Stimulated activated CD4-positive, alpha-beta T cell treated with anti-CD3 and anti-CD28 coated beads, Interleukin-12 subunit alpha, Interleukin-12 subunit beta, amount 100 ng/mL, for 48 hours (primary cell): ENCODE results near the gene CD40.
A peak's percentile ranks its signal among the peaks of the same experiment; 100 is the strongest.

Source experiments
- DNase-seq, 3 donors: peaks; one replicate each; pipeline ENCODE4 v3.0.0-alpha.2; 2020; ENCODE audit warnings: low read depth in 2 of 3, low spot score in 1 of 3

The CD40 gene

DNA sequence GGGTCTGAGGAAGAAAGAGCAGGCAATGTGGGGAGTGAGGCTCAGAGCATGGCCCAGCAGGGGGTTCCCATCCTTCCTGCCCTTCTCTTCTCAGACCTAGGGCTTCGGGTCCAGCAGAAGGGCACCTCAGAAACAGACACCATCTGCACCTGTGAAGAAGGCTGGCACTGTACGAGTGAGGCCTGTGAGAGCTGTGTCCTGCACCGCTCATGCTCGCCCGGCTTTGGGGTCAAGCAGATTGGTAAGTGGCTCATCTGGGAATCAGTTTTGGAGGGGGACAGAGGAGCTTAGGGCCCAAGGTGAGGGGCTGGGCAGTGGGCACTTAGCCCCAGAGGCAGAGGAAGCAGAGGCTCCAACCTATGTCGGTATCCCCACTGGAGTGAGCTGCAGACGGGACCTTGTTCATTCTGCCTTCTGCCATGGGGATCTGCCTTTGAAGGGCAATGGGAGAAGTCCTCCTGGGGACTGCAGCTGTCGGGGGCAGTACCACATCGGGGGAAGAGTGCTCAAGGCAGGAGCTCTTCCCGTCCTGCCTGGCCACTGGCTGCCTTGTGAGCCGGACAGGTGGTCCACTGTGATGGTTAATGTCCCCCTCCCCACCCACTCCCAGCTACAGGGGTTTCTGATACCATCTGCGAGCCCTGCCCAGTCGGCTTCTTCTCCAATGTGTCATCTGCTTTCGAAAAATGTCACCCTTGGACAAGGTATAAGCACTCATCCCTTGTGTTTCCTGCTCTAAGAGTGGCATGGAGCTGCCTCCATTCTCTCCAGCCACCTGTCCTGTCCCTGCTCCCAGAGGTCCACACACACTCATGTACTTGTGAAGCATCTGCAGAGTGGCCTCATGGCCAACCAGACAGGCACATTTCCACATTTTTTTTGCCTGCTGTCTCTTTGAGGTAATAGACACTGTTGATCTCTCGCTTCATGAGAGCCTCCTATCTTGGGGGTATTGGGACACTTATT is 4.7 kb downstream of the CD40 start:
- DNase-seq = no peak

DNA sequence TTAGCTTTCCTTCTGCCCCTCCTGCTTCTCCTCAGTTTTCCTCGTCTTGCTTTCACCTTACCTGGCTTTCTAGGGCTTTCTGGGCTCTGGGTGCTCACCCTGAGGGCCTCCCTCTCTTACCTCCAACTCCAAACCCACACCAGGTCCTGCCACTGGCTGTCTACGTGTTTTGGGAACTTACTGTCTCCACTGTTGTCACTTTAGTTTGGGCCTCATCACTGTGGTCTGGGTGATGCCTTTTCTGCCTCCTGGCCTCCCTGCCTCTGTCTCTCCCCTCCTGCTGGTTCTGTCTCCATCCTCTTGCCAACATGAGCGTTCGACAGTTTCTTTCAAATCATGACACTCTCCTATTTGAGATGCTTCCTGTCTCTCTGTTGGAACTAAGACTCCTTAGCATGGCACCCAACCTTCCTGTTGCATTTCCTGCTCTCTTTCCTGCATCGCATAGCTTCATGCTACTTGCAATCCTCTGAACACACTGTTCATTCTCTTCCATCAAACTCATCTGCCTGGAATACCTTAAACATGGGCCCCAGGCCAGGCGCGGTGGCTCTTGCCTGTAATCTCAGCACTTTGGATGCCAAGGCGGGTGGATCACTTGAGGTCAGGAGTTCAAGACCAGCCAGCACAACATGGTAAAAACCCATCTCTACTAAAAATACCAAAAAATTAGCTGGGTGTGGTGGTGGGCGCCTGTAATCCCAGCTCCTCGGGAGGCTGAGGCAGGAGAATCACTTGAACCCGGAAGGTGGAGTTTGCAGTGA is 5.5 kb downstream of the CD40 start:
- no peak for DNase-seq

DNA sequence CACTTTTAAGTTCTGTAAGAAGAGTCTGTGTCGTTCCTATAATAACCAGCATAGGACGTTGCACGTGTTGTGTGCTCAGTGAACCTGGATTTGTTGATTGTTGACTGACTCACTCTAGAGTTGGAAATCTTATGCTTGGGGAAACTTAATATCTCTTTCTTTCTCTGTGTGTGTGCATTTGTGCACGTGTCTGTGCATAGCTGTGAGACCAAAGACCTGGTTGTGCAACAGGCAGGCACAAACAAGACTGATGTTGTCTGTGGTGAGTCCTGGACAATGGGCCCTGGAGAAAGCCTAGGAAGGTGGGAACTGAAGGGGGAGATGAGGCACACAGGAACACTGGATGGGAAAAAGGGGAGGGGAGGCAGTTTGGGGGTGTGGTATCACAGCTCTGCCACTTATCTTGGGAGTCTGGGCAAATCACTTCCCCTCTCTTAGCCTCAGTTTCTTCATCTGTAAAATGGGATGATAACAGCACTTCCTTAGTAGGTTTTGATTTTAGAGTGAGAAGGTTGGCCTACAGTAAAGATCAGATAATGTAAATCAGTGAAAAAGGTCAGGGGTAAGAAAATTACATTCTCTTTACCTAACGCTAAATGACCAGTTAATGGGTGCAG is 8.4 kb downstream of the CD40 start:
- no peak for DNase-seq

DNA sequence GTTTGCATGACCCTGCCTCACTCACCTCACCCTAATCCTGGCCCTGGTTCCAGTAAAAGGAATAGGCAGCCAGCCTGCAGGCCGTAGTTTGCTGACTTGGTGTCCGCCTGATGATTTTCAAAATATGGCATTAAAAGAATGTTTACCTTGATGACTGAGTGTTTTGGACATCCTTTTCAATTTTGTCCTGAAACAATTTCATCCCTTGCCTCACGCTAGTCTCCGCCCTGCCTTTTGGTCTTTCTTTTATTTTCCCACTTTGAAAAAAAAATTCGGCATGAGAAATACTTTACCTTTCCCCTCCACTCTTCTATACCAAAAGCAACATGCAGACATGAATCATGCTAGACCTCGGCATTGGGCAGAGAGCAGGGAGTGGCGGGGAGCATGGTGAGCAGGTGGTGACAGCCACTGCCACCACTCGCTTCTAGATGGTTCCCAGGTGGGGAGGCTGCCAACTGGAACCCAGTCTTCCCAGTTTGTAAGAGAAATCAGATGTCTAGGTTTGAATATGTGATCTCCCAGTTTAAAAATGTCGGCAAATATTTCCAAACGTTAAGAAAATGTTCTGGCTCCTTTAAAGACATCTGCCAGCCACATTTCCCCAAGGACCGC is 9.4 kb downstream of the CD40 start:
- no peak for DNase-seq

DNA sequence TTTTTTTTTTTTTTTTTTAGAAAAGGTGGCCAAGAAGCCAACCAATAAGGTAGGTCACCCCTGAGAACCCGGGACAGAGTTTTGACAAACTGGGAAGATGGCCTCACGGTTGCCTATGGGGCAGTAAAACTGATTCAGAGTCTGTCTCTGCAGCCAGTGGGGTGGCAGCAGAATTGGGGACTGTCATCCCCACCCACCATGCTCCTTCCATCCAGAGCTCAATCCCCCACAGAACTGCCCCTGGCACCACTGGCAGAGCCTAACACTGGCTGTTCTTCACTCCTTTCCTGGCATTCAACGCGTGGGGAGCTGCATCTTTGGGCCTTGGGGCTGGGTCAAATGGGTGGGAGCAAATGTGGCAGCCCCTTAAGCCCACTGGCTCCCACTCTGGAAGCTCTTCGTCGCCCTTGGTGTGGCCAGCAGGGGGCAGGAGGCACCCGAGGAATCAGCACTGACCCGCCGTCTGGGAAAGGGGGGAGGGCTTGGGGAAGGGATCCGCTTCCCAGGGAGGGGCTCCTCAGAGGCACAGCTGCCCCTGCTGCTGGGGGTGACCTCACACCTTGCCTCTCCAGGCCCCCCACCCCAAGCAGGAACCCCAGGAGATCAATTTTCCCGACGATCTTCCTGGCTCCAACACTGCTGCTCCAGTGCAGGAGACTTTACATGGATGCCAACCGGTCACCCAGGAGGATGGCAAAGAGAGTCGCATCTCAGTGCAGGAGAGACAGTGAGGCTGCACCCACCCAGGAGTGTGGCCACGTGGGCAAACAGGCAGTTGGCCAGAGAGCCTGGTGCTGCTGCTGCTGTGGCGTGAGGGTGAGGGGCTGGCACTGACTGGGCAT is 10.4 kb downstream of the CD40 start:
- DNase-seq = no peak

DNA sequence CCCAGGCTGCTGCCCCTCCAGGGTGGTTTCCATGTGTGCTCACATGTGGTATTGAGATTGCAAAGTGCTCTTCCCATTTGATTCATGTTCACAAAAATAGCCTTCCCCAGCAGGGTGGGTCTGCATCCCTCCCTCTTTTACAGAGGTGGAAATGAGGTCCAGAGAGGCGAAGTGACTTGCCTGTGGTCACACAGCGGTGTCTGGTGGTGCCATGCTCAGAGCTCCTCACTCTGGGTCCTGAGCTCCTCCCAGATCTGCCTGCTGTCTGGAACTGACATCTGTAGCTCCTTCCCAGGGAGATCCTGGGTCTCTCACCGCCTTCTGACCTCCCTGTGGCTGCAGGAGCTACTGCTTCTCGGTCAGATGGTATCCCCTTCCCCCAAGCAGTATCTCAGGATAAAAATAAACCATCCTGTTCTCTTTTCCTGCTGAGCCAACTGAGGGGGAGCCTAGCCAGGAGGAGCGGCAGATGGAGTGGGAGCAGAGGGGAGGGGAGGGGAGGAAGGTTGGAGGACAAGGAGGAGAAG is 11.9 kb downstream of the CD40 start:
- DNase-seq = no peak

DNA sequence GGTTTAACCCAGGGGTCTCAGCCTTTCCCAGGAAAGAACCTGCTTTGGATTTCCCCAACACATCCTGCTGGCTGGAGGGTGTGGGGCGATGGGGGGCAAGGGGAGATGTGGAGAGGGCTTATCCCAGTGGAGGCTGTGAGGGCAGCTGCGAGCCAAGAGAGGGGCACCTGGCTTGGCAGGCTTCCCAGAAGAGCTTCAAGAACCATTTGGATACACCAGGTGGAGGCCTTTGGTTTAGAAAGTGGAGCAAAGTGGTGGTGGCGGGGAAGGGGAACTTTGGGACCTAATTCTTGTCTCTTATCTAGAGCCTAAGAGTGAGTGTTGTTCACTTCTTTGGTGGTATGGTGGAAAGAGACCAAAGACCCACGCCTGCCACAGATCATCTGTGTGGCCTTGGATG is 12.4 kb downstream of the CD40 start:
- DNase-seq = no peak

DNA sequence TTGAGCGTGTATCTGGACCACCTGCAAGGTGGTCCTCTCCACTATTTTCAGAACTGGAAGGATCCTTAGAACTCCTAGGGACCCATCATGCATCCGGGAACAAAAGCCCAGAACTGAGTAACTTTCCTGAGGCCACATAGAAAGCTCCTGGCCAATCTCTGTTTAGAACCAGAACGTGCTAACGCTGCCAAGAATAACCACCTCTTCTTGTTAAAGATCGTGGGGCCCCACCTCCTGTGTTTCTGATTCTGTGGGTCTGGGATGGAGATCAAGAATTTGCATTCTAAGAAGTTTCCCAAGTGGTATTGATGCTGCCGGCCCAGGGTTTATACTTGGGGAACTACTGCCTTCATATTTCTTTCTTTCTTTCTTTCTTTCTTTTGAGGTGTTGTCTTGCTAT is 13.3 kb downstream of the CD40 start:
- DNase-seq = no peak

DNA sequence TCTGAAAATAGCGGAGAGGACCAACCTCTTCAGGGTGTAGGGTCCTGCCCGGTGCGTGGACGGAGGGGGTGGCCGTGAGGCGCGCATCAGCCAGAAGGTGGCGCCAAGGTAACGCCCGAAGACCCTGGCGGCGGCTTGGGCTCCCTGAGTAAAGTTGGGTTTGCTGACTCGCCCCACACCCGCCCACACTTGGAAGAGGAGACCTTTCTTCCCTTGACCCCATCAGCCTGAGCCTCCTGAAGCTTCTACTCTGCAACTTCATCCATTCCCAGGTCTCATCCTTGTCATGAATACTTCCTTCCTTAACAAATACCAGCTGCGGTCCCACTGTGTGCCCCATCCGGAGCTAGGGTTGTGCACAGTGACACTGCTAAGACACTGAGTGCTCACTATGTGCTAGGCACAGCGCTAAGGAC is 14.6 kb downstream of the CD40 start:
- peak; percentile 41 to 67 (median 55) for DNase-seq

DNA sequence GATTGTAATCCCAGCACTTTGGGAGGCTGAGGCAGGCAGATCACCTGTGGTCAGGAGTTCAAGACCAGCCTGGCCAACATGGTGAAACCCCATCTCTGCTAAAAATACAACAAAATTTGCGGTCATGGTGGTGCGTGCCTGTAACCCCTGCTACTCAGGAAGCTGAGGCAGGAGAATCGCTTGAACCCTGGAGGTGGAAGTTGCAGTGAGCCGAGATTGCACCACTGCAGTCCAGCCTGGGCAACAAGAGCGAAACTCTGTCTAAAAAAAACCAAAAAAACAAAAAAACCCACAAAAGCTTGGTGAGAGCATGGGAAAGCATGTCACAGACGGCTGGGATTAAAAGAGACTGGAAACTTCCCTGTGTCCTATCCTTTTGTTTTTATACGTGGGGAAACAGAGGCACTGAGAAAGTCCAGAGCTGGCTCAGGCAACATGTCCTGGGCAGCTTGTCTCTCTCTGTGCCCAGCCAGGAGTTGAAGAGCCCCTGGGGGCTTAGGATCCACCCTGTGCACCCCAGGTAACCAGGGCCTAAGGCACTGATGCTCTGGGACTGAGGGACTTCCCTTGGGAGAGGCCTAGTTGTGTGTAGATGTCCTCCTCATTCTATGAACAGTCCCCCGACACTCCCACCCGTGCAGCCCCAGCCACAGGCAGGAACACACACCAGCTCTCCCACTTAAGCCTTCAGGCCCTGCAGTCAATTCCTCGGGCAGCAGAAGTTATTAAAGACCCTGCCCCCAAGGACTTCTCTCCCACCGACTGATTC is 16.0 kb downstream of the CD40 start:
- no peak for DNase-seq

DNA sequence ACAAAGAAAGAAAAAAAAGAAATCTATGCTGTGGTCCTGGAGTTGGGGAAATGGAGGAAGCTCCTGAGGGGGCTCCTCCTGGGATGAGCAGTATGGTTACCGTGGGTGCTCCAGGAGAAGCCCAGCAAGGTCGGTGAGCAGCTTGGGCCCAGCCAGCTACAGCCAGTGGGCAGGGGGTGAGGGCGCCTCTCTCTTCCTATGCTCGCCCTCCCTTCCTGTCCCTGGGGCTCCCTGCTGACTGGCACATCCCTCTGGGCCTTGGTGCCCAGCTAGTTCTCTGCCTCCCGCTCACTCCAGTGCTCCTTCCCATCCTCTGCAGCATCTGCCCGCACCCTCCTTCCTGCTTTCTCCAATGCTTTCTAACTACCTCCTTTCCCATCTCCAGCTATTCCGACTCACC is 16.6 kb downstream of the CD40 start:
- DNase-seq = no peak

DNA sequence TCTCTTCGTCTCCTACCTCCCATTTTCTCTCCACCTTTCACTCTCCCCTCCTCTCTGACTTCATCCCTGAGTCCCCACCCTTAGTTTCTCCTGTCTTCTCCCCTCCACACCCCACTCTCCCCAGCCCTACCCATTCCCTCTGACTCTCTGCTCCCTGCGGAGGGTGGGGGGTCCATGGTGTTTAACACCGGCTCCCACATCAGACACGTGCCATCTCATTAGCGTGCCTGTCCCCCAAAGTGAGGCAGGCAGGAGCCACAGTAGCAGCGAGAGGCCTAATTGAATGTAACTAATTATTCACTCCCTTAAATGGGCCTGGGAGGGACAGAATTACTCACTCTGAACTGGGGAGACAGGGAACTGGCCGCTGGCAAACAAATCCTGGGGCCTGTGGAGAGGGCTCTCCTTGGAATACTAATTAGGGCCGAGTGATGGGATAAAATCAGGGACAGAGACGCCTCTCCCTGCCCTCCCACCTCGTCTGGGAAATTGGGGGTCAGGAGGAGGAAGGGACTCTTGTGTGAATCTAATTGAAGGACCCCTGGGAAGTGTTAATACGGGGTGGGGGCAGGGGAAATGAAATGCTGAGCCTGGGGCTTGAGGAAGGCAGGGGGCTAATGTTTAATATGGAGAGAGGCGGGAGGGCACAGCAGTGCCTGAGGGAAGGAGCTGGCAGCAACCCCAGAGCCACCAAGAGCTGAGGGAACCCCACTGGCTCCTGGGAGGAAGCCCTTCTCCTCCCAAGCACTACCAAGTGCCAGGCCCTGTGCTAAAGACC is 17.9 kb downstream of the CD40 start:
- no peak for DNase-seq

DNA sequence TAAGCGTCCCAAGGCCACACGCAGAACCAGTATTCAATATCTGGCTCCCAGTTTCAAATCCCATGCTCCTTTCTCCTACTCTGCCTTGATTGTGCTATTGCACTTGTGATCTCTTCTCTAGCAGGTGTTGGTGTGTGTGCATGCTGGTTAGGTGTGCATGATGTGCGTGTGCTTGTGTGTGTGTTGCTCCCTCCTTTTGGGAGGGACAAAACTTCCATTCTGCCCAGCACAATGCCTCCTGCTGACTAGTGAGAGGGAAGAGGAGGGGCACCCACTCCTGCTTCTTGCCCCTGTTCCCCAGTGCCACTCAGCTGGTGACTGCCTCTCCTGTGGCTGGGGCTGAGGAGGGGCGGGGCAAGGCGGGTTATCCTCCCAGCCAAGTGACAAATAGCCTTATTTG is 19.7 kb downstream of the CD40 start:
- DNase-seq = no peak

DNA sequence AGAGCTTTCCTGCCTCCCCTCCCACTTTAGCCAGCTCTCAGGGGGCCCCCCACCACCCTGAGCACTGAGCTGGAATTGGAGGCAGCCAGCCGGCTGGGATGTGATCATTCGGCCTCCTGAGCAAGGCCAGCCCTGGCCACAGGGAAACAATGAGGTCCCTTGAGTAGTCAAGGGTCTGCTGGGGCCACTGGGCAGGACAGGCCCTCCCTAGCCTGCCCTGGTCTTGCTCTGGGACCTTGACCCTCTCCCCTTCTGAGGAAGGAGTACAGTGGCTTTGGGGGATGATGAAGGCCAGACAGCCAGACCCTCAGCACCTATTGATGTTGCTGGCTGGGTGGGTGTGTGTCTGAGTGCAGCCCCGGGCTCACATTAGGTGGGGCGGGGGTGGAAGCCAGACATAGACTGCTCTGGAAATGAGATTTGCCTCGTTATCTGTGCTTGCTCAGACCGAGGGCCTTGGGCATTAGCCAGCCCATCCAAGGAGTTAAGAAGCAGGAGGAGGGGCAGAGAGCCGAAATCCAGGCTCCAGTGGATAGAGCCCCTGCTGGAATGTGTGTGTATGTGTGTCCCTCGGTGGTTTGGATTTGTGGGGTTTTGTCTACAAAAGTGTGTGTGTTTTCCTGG is 21.3 kb downstream of the CD40 start:
- DNase-seq = no peak

DNA sequence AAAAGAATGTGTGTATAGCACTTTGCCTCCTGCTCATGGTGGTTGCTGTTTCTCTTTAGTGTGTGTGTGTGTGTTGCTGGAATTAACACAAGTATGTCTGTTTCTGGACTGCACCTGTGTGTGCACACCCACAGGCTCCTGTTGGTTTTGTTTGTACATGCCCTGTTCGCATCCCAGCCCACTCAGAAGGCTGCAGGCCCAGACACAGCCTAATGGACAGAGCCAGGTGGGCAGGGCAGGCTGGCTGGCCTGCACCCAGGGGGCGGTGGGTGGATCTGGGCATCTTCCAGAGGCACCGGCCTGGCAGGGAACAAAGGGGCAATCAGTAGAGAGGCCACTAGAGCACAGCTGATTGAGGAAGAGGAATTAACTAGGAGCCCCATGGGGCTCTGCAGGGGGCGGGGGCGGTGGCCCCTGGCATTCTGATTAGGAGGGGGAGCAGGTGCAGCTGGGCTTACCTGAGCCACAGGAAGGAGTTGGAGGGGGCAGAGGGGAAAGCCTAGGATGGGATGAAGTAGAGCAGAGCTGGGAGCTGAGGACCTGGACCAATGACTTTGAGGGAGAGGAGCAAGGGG is 21.9 kb downstream of the CD40 start:
- DNase-seq = no peak

DNA sequence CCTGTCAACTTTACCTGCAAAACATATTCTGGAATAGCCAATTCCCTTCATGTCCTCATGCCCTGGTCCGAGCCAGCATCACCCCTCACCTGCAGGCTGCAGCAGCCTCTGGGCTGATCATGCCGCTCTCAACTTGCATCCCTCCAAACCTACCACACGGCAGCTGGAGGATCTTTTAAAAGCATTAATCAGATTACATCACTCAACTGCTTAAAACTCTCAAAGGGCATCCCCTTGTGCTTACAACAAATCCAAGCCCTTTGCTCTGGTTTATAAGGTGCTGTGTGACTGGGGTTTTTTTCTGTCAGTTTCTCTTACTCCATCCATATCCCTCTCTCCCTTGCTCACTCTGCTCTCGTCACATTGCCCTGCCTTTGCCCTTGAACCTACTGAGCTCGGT is 24.0 kb downstream of the CD40 start:
- DNase-seq = no peak

DNA sequence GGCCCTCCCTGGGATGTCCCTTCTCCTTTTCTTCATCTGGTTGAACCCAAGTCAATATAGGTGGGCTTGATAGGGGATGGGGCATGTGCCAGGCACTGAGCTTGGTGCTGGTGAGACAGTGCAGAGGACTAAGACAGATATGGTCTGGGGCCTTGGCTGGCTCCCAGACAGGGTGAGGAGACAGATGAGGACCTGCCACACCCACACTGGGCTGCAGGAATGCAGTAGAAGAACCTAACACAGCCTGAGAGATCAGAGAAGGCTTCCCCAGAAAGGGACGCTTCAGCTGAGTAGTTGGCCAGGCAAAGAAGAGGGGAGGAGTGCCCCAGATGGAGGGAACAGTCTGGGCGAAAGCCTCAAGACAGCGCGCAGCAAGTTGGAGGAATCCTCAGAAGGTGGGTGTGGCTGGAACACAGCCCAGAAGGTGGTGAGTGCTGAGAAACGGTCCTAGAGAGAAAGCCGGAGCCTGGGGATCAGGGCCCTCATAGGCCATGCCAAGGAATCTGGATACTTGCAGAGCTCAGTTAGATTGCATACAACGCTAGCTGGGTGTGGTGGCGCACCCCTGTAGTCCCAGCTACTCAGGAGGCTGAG is 26.4 kb downstream of the CD40 start:
- DNase-seq = no peak

DNA sequence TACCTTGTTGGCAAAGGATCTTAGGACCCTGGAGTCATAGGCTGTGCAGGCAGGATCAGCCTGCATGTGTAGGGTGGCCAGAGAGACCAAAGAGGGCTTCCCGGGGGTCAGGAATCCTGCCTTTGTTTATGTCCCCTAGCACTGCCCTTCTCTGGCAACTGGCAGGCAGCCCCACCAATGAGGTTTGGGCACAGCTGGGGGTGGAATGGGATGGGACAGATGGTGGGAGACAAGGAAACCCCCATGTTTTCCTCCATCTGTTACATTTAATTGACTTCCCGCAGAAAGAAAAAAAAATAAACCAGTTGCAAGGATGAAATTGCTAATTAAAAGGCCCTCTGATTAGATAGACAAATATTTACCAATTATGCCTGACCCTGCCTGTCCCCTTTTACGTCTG is 27.6 kb downstream of the CD40 start:
- no peak for DNase-seq
